Stimulated activated CD4-positive, alpha-beta T cell treated with anti-CD3 and anti-CD28 coated beads, Interleukin-2, amount 100 ng/mL, for 24 hours (primary cell): ENCODE data around the gene ENGASE.

Experiments used
- DNase-seq, 2 donors: peaks; one replicate each; pipeline ENCODE4 v3.0.0-alpha.2; 2020

Gene ENGASE

GRCh38 chr17:79116575-79117368 lies 42.1 kb downstream of the ENGASE start:
- DNase-seq = no peak

GRCh38 chr17:79117905-79118487 lies 43.4 kb downstream of the ENGASE start:
- no peak for DNase-seq

GRCh38 chr17:79118924-79119323 lies 44.3 kb downstream of the ENGASE start:
- DNase-seq = no peak

GRCh38 chr17:79120259-79120658 lies 45.6 kb downstream of the ENGASE start:
- DNase-seq = no peak

- DNase-seq = no peak
Measured at GRCh38 chr17:79123988-79124387, 49.4 kb downstream of the ENGASE start.

- DNase-seq = no peak
Measured at GRCh38 chr17:79124513-79125209, 50.0 kb downstream of the ENGASE start.

GRCh38 chr17:79125503-79125902 lies 50.9 kb downstream of the ENGASE start:
- DNase-seq = no peak

GRCh38 chr17:79126139-79126538 lies 51.5 kb downstream of the ENGASE start:
- DNase-seq = no peak

- DNase-seq = no peak
Measured at GRCh38 chr17:79127534-79128135, 53.0 kb downstream of the ENGASE start.

GRCh38 chr17:79129523-79129922 lies 54.9 kb downstream of the ENGASE start:
- DNase-seq = no peak

GRCh38 chr17:79130536-79131273 lies 56.1 kb downstream of the ENGASE start:
- DNase-seq = no peak

- DNase-seq = no peak
Measured at GRCh38 chr17:79131274-79131635, 56.6 kb downstream of the ENGASE start.

- no peak for DNase-seq
Measured at GRCh38 chr17:79131701-79132100, 57.1 kb downstream of the ENGASE start.

GRCh38 chr17:79132271-79133064 lies 57.8 kb downstream of the ENGASE start:
- no peak for DNase-seq

GRCh38 chr17:79133214-79133613 lies 58.6 kb downstream of the ENGASE start:
- DNase-seq = no peak

GRCh38 chr17:79133985-79134384 lies 59.4 kb downstream of the ENGASE start:
- DNase-seq = no peak

GRCh38 chr17:79135011-79135410 lies 60.4 kb downstream of the ENGASE start:
- no peak for DNase-seq

GRCh38 chr17:79135628-79136405 lies 61.2 kb downstream of the ENGASE start:
- no peak for DNase-seq
